ENCODE results near the gene GALNT17.

GALNT17 gene

DNA sequence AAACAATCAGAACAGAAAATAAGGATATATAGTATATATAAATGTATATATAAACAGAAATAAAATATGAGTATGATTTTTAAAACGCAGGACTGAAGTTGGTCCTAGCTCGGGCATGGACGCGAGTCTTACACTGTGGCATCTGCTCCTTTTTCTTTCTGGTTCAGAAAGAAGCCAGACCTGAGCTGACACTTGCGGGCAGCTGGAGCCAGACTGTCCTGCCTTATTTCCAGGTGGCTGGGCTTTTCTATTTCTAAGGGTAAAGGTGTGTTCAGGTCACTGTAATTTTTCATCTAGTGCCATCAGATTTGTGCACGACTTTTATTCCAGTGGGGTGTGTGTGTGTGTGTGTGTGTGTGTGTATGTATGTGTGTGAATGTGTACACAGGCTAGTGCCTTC lies 166.4 kb downstream of the GALNT17 start:
- Histone ChIP-seq H2AFZ (ENCODE audit: low read depth, low read length) (no peak overlapping the region), H3K27me3 (ENCODE audit: low read depth, low read length) (no peaks in the 10 kb centered on the region), H3K9ac (ENCODE audit: low read length) (no peak overlapping the region), H3K4me3 (ENCODE audit: low read length) (no peak overlapping the region), H3K36me3 (replicated peaks; ENCODE audit: low read depth, low read length) (no peaks in the 10 kb centered on the region), H3K9me3 (ENCODE audit: insufficient read depth, low read length) (no peaks in the 10 kb centered on the region), H3K79me2 (ENCODE audit: low read length) (no peaks in the 10 kb centered on the region), H3K4me1 (ENCODE audit: low read length) (no peaks in the 10 kb centered on the region), H4K20me1 (ENCODE audit: insufficient read depth, low read length) (no peaks in the 10 kb centered on the region), H3K4me2 (ENCODE audit: low read length) (no peak overlapping the region), H3K27ac (ENCODE audit: low read length) (no peak overlapping the region)
- TF ChIP-seq EZH2phosphoT487 (IDR thresholded peaks at IDR 0.05; ENCODE audit: low read depth): no peak
- TF ChIP-seq, protein P1, sequence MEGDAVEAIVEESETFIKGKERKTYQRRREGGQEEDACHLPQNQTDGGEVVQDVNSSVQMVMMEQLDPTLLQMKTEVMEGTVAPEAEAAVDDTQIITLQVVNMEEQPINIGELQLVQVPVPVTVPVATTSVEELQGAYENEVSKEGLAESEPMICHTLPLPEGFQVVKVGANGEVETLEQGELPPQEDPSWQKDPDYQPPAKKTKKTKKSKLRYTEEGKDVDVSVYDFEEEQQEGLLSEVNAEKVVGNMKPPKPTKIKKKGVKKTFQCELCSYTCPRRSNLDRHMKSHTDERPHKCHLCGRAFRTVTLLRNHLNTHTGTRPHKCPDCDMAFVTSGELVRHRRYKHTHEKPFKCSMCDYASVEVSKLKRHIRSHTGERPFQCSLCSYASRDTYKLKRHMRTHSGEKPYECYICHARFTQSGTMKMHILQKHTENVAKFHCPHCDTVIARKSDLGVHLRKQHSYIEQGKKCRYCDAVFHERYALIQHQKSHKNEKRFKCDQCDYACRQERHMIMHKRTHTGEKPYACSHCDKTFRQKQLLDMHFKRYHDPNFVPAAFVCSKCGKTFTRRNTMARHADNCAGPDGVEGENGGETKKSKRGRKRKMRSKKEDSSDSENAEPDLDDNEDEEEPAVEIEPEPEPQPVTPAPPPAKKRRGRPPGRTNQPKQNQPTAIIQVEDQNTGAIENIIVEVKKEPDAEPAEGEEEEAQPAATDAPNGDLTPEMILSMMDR (IDR thresholded peaks at IDR 0.05; ENCODE audit: low read depth, low read length): no peak

DNA sequence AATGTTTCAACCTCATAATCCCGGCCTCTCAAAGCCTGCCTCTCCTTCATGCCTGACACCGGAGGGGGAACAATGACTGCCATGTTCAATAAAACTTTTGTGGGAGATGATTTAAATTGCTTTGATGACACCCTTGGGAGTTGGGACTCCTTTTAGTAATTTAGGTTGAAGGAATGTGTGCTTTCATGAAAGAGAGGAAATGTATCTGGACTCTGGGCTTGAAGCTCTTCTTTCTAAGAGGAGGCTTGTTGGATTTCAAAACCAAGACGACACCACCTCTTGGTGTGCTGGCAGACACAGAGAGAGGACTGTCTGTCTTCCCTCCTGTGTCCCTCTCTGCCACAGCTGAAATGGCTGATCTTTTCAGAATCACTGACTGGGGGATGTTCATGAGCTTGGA lies 168.1 kb downstream of the GALNT17 start:
- H3K9me3 ChIP-seq (ENCODE audit: insufficient read depth, low read length): no peaks in the 10 kb centered on the region
- no peaks in the 10 kb centered on the region for H4K20me1 ChIP-seq (ENCODE audit: insufficient read depth, low read length)
- H3K27me3 ChIP-seq (ENCODE audit: low read depth, low read length): no peaks in the 10 kb centered on the region
- no peaks in the 10 kb centered on the region for H3K4me1 ChIP-seq (ENCODE audit: low read length)
- no peak overlapping the region for H3K27ac ChIP-seq (ENCODE audit: low read length)
- H3K4me3 ChIP-seq (ENCODE audit: low read length): no peak overlapping the region
- H3K4me2 ChIP-seq (ENCODE audit: low read length): no peak overlapping the region
- TF ChIP-seq, protein P1 (IDR thresholded peaks at IDR 0.05; ENCODE audit: low read depth, low read length): no peak
- no peak for TF ChIP-seq EZH2phosphoT487 (IDR thresholded peaks at IDR 0.05; ENCODE audit: low read depth)
- no peak overlapping the region for H2AFZ ChIP-seq (ENCODE audit: low read depth, low read length)
- no peaks in the 10 kb centered on the region for H3K36me3 ChIP-seq (replicated peaks; ENCODE audit: low read depth, low read length)
- H3K79me2 ChIP-seq (ENCODE audit: low read length): no peaks in the 10 kb centered on the region
- no peak overlapping the region for H3K9ac ChIP-seq (ENCODE audit: low read length)

DNA sequence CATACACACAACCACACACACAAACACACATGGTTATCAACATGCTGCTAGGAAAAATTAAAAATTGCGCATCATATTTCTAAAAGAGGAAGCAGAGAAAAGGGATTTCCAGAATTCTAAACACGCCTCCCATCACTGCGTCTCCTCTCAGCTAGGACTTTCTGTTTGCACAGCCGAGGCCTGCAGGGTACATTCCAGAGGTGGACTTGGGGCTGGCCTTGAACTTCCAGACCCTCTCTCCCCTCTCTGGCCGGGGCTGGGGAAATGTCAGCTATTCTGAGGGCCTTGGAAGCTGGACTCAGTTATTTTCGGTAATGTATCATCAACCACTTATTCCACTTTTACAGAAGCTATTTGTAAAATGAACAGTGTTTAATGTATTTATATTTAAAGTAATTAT lies 168.7 kb downstream of the GALNT17 start:
- Histone ChIP-seq H3K4me3 (ENCODE audit: low read length) (no peak overlapping the region), H3K4me1 (ENCODE audit: low read length) (no peaks in the 10 kb centered on the region), H3K9me3 (ENCODE audit: insufficient read depth, low read length) (no peaks in the 10 kb centered on the region), H3K4me2 (ENCODE audit: low read length) (no peak overlapping the region), H4K20me1 (ENCODE audit: insufficient read depth, low read length) (no peaks in the 10 kb centered on the region), H2AFZ (ENCODE audit: low read depth, low read length) (no peak overlapping the region), H3K79me2 (ENCODE audit: low read length) (no peaks in the 10 kb centered on the region), H3K9ac (ENCODE audit: low read length) (no peak overlapping the region), H3K36me3 (replicated peaks; ENCODE audit: low read depth, low read length) (no peaks in the 10 kb centered on the region), H3K27me3 (ENCODE audit: low read depth, low read length) (no peaks in the 10 kb centered on the region), H3K27ac (ENCODE audit: low read length) (no peak overlapping the region)
- TF ChIP-seq EZH2phosphoT487 (IDR thresholded peaks at IDR 0.05; ENCODE audit: low read depth): no peak
- TF ChIP-seq, protein P1 (IDR thresholded peaks at IDR 0.05; ENCODE audit: low read depth, low read length): no peak

DNA sequence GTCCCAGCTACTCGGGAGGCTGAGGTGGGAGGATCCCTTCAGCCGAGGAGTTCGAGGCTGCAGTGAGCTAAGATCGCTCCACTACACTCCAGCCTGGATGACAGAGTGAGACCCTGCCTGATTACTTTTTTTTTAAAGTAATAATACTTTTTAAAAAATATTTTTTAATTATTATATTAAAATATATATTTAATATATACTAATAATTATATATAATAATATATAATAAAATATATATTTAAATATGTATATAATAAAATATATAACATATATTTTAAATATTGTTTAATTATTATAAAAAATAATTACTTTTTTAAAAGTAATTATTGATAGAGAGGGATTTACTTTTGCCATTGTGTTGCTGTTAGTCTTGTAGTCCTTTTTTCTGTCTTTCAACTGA lies 169.2 kb downstream of the GALNT17 start:
- no peaks in the 10 kb centered on the region for H3K36me3 ChIP-seq (replicated peaks; ENCODE audit: low read depth, low read length)
- no peaks in the 10 kb centered on the region for H3K4me1 ChIP-seq (ENCODE audit: low read length)
- no peak overlapping the region for H2AFZ ChIP-seq (ENCODE audit: low read depth, low read length)
- H3K4me3 ChIP-seq (ENCODE audit: low read length): no peak overlapping the region
- no peak overlapping the region for H3K4me2 ChIP-seq (ENCODE audit: low read length)
- H4K20me1 ChIP-seq (ENCODE audit: insufficient read depth, low read length): no peaks in the 10 kb centered on the region
- no peak overlapping the region for H3K27ac ChIP-seq (ENCODE audit: low read length)
- no peaks in the 10 kb centered on the region for H3K27me3 ChIP-seq (ENCODE audit: low read depth, low read length)
- H3K9ac ChIP-seq (ENCODE audit: low read length): no peak overlapping the region
- no peak for TF ChIP-seq EZH2phosphoT487 (IDR thresholded peaks at IDR 0.05; ENCODE audit: low read depth)
- TF ChIP-seq, protein P1 (IDR thresholded peaks at IDR 0.05; ENCODE audit: low read depth, low read length): no peak
- H3K9me3 ChIP-seq (ENCODE audit: insufficient read depth, low read length): no peaks in the 10 kb centered on the region
- no peaks in the 10 kb centered on the region for H3K79me2 ChIP-seq (ENCODE audit: low read length)
